ENCODE measurements around the gene SERPING1. TPM values are rescaled to one million over a fixed set of nuclear protein-coding genes. Genes with fewer than 3 reads are reported as not detected.

Gene SERPING1
- polyA plus RNA-seq, 1 donor from 2014 or later, result 0.22 TPM

- peak overlapping the region; percentile 100 for H3K9ac ChIP-seq (ENCODE audit: low read length)
These were observed 29.1 kb upstream of the SERPING1 start for GRCh38 chr11:57568330-57568766.

GRCh38 chr11:57571606-57572005 is 25.9 kb upstream of the SERPING1 start:
- no peaks in the 10 kb centered on the region for H4K20me1 ChIP-seq (ENCODE audit: insufficient read depth)
- no peak overlapping the region for H2AFZ ChIP-seq (ENCODE audit: low read depth, low read length)
- H3K4me2 ChIP-seq (ENCODE audit: low read length), result no peak overlapping the region
- no peaks in the 10 kb centered on the region for H3K9me2 ChIP-seq (ENCODE audit: insufficient read depth, low read length)
- H3K4me3 ChIP-seq (ENCODE audit: low read length), result no peak overlapping the region
- H3K9me3 ChIP-seq (ENCODE audit: low read length), result no peaks in the 10 kb centered on the region
- no peaks in the 10 kb centered on the region for H3K36me3 ChIP-seq (ENCODE audit: insufficient read depth, low read length)
- no peaks in the 10 kb centered on the region for H3K27me3 ChIP-seq (ENCODE audit: insufficient read depth, low read depth, low read length)
- H3F3A ChIP-seq (ENCODE audit: insufficient read depth, low read length, poor library complexity, severe bottlenecking), result no peaks in the 10 kb centered on the region
- TF ChIP-seq, protein P1, sequence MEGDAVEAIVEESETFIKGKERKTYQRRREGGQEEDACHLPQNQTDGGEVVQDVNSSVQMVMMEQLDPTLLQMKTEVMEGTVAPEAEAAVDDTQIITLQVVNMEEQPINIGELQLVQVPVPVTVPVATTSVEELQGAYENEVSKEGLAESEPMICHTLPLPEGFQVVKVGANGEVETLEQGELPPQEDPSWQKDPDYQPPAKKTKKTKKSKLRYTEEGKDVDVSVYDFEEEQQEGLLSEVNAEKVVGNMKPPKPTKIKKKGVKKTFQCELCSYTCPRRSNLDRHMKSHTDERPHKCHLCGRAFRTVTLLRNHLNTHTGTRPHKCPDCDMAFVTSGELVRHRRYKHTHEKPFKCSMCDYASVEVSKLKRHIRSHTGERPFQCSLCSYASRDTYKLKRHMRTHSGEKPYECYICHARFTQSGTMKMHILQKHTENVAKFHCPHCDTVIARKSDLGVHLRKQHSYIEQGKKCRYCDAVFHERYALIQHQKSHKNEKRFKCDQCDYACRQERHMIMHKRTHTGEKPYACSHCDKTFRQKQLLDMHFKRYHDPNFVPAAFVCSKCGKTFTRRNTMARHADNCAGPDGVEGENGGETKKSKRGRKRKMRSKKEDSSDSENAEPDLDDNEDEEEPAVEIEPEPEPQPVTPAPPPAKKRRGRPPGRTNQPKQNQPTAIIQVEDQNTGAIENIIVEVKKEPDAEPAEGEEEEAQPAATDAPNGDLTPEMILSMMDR (IDR thresholded peaks at IDR 0.05; ENCODE audit: poor library complexity, severe bottlenecking), result no peak
- no peak for TF ChIP-seq RAD21 (conservative IDR thresholded peaks at IDR 0.05)
- H3K9ac ChIP-seq (ENCODE audit: low read length), result no peak overlapping the region
- no peak overlapping the region for H3K27ac ChIP-seq (ENCODE audit: low read length)
- peaks cover 13% of the 10 kb centered on the region for H3K79me2 ChIP-seq (replicated peaks; ENCODE audit: insufficient read depth, low read length)

More at GRCh38 chr11:57568330-57568766, 29.1 kb upstream of the SERPING1 start:
- Histone ChIP-seq H2AFZ (ENCODE audit: low read depth, low read length) (peak overlapping the region; percentile 94), H3K9me2 (ENCODE audit: insufficient read depth, low read length) (no peaks in the 10 kb centered on the region), H4K20me1 (ENCODE audit: insufficient read depth) (no peaks in the 10 kb centered on the region), H3K27me3 (ENCODE audit: insufficient read depth, low read depth, low read length) (no peaks in the 10 kb centered on the region), H3K27ac (ENCODE audit: low read length) (peak overlapping the region; percentile 96), H3K4me2 (ENCODE audit: low read length) (peak overlapping the region; percentile 53), H3K9me3 (ENCODE audit: low read length) (no peaks in the 10 kb centered on the region), H3K36me3 (ENCODE audit: insufficient read depth, low read length) (no peaks in the 10 kb centered on the region), H3K79me2 (replicated peaks; ENCODE audit: insufficient read depth, low read length) (peaks cover 29% of the 10 kb centered on the region), H3F3A (ENCODE audit: insufficient read depth, low read length, poor library complexity, severe bottlenecking) (no peaks in the 10 kb centered on the region), H3K4me3 (ENCODE audit: low read length) (peak overlapping the region; percentile 99)
- TF ChIP-seq, protein P2, sequence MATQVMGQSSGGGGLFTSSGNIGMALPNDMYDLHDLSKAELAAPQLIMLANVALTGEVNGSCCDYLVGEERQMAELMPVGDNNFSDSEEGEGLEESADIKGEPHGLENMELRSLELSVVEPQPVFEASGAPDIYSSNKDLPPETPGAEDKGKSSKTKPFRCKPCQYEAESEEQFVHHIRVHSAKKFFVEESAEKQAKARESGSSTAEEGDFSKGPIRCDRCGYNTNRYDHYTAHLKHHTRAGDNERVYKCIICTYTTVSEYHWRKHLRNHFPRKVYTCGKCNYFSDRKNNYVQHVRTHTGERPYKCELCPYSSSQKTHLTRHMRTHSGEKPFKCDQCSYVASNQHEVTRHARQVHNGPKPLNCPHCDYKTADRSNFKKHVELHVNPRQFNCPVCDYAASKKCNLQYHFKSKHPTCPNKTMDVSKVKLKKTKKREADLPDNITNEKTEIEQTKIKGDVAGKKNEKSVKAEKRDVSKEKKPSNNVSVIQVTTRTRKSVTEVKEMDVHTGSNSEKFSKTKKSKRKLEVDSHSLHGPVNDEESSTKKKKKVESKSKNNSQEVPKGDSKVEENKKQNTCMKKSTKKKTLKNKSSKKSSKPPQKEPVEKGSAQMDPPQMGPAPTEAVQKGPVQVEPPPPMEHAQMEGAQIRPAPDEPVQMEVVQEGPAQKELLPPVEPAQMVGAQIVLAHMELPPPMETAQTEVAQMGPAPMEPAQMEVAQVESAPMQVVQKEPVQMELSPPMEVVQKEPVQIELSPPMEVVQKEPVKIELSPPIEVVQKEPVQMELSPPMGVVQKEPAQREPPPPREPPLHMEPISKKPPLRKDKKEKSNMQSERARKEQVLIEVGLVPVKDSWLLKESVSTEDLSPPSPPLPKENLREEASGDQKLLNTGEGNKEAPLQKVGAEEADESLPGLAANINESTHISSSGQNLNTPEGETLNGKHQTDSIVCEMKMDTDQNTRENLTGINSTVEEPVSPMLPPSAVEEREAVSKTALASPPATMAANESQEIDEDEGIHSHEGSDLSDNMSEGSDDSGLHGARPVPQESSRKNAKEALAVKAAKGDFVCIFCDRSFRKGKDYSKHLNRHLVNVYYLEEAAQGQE (IDR thresholded peaks at IDR 0.05; ENCODE audit: borderline replicate concordance), result no peak
- no peak for TF ChIP-seq POLR2AphosphoS5 (IDR thresholded peaks at IDR 0.05)
- TF ChIP-seq EZH2 (IDR thresholded peaks at IDR 0.05; ENCODE audit: borderline replicate concordance, insufficient read depth, low read length, poor library complexity, severe bottlenecking), result no peak
- no peak for TF ChIP-seq TAF1 (IDR thresholded peaks at IDR 0.05; ENCODE audit: low read depth)
- no peak for TF ChIP-seq EP300 (conservative IDR thresholded peaks at IDR 0.05; ENCODE audit: poor library complexity, severe bottlenecking)
- TF ChIP-seq, protein P1 (IDR thresholded peaks at IDR 0.05; ENCODE audit: poor library complexity, severe bottlenecking), result no peak
- TF ChIP-seq RAD21 (conservative IDR thresholded peaks at IDR 0.05), result peak; percentile 86
- TF ChIP-seq MXI1 (conservative IDR thresholded peaks at IDR 0.05; ENCODE audit: poor library complexity, severe bottlenecking), result peak; percentile 16
- TF ChIP-seq SMC3 (conservative IDR thresholded peaks at IDR 0.05; ENCODE audit: poor library complexity), result peak; percentile 91
